HG02642 (cell line): Measurements from ENCODE around the gene HAGHL.

Experiments
- ATAC-seq: cut with Tn5 transposase; IDR thresholded peaks from one replicate; pipeline ENCODE4 v1.9.1; 2021; ENCODE audit warnings: mild to moderate bottlenecking; ENCODE audit not compliant: unreplicated experiment, poor library complexity

Gene HAGHL, protein sequence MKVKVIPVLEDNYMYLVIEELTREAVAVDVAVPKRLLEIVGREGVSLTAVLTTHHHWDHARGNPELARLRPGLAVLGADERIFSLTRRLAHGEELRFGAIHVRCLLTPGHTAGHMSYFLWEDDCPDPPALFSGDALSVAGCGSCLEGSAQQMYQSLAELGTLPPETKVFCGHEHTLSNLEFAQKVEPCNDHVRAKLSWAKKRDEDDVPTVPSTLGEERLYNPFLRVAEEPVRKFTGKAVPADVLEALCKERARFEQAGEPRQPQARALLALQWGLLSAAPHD

DNA sequence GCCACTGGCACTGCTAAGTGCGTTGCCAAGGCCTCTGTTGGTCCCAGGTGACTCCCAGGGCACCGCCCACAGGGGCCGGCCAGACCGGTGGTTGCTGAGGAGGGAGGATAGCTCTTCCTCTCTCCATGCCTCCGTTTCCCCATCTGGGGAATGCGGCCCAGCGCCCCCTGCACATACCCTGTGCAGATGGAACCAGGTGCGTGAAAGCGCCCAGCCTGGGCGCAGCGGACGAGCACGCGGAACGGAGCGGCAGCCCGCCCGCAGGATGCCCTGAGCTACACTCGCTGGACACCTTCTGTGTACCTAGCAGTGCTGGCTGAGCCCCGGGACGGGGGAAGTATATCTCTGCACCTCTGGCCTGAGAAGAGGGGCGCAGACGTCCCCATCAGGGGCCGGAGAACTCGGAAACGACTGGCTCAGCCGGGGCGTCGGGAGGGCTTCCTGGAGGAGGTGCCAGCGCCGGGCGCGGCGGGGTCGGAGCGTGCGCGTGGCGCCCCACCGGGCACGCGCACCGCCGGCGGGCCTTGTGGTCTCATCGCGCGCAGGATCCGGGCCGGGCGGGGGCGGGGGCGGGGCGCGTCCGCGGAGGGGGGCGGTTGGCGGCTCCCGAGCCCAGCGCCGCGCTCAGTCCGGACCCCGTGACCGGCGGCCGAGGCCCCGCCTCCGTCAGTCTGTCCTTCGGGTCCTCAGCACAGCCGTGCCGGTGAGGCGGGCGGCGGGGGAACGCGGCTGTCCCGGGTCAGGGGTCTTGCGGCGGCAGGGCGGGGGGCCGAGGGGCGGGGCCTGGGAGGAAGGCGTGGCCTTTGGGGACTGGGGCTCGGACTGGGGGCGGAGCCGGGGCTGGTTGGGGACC is at the start of gene HAGHL, which contains the start of gene CCDC78:
HAGHL (plus strand) TSS at position 669 of the 853 bp plus-strand sequence. CDS start 404 bp downstream, outside the sequence.
CCDC78 (minus strand) TSS at position 6 of the 853 bp plus-strand sequence. CDS start 76 bp downstream, outside the sequence.
- ATAC-seq = no peak

DNA sequence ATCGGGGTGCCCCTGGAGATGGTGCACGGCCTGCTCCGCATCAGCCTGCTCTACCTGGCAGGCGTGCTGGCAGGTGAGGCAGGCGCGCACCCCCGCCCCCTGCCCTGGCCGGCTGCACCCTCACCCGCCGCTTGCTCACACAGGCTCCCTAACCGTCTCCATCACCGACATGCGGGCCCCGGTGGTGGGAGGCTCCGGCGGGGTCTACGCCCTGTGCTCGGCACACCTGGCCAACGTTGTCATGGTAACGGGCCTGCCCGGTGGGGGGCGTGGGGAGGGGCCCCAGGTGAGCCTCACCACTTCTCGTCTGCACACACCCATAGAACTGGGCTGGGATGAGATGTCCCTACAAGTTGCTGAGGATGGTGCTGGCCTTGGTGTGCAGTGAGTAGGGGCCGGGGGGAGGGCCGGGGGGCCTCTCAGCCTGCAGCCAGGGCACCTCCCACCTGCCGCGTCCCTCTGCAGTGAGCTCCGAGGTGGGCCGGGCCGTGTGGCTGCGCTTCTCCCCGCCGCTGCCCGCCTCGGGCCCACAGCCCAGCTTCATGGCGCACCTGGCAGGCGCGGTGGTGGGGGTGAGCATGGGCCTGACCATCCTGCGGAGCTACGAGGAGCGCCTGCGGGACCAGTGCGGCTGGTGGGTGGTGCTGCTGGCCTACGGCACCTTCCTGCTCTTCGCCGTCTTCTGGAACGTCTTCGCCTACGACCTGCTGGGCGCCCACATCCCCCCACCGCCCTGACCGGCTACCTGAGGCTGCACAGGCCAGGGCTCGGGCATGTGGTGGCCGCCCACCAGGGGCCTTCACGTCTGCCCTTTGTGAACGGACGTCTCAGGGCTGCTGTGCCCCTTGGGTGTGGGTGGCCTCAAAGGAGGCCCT is 49.4 kb upstream of the HAGHL start:
- ATAC-seq = no peak

DNA sequence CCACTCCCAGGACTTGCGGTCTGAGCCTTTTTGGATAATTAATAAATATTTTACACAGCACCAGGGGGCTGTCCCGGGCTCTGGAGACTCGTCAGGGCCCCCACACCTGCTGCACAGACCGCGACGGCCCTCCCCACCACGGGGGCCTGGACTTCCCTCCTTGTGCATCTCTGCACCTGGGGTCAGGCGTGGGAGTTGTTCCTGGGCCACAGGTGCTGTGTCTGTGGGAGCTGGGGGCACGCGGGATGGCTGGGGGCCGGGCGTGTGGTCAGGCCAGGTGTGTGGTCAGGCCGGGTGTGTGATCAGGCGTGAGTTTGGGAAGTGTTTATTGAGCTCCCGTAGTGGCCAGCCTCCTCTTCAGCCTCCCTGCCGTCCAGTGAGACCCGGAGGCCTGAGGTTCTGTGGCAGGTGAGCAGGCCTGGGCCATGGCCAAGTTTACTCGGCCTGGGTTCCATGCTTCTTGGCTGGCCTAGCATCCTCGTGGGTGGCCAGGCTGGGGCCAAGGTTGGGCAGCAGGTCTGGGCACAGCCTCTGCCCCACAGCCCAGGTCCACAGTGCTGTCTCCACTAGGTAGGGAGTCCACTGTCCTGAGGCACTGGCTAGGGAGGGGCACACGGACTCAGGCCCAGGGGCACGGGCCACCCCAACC is 48.6 kb upstream of the HAGHL start:
- no peak for ATAC-seq

DNA sequence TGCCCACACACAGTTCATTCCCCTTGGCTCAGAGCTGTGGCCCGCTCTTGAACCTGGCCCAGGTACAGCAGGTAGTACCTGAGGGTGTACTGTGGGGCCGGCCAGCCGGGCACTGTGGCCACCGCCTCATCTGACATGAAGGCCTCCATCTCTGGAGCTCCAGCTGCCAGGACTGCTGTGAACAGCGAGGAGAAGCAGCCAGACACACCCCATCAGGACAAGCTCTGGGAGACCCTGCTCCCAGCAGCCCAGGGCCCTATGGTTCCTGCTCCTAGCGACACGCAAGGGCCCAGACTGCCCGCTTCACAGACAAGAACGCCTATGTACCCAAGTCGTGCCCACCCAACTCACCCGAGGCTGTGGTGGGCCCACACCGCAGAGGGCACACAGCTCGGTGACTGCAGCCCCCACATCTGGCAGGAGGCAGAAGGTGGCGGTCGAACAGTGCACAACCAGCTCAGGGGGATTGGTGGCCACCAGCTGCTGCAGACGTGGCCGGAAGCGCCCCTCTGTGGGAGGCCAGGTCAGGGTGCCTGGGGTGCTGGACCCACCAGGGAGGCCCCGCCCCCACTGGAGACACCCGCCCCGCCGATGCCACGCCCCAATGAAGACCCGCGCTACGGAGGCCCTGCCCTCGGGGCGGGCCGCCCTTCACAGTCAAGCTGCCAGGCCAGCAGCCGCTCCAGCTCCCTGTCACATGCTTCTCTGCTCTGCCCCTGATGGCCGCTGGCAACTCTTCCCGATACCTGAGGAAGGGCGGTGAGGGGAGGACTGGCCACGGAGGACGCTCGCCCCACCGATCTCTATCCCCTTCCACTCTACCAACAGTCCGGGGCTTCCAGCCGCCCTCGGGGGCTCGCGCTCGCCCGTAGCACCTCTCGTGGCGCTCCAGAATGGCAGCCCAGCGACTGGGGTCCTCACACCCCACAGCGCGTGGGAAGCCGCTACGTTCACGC is 47.8 kb upstream of the HAGHL start:
- ATAC-seq = peak; percentile 4

DNA sequence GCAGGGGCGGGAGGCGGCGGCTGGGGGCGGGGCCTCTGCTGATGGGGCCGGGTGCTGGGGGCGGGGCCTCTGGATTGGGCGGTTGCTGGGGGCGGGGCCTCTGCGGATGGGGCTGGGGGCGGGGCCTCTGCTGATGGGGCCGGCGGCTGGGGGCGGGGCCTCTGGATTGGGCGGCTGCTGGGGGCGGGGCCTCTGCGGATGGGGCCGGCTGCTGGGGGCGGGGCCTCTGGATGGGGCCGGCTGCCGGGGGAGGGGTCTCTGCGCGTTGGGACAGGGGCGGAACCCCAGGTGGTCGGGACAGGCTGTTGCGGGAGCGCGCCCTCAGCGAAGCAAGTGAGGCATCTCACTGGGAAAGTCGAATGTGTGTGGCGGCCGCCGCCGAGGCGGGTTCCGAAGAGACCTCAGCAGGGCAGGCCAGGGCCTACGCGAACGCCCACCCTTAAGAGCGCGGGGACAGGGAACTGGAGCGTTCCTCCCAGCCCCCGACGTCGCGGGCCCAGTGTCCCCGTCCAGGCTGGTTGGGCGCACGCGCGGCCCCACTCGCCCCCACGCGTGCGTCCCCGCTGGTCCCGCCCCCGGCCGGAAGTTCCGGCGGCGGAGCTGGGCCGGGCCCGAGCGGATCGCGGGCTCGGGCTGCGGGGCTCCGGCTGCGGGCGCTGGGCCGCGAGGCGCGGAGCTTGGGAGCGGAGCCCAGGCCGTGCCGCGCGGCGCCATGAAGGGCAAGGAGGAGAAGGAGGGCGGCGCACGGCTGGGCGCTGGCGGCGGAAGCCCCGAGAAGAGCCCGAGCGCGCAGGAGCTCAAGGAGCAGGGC is 46.9 kb upstream of the HAGHL start, which contains the start of gene STUB1:
STUB1 (plus strand) TSS at position 597 of the 811 bp plus-strand sequence; CDS start at position 713, 116 bp downstream.
- ATAC-seq = peak; percentile 39

DNA sequence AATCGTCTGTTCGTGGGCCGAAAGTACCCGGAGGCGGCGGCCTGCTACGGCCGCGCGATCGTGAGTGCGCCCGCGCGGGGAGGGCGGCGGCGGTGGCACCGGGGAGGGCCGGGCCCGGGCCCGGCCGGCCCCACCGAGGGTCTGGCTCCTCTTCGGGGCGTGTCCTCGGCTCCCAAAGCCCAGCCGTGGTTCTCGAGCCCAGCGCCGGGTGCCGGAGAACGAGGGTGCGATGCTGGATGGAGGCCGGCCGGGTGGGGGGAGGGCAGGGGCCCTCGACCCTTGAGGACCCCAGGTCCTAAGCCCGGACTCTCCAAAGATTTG is 46.3 kb upstream of the HAGHL start:
- ATAC-seq = peak; percentile 1

DNA sequence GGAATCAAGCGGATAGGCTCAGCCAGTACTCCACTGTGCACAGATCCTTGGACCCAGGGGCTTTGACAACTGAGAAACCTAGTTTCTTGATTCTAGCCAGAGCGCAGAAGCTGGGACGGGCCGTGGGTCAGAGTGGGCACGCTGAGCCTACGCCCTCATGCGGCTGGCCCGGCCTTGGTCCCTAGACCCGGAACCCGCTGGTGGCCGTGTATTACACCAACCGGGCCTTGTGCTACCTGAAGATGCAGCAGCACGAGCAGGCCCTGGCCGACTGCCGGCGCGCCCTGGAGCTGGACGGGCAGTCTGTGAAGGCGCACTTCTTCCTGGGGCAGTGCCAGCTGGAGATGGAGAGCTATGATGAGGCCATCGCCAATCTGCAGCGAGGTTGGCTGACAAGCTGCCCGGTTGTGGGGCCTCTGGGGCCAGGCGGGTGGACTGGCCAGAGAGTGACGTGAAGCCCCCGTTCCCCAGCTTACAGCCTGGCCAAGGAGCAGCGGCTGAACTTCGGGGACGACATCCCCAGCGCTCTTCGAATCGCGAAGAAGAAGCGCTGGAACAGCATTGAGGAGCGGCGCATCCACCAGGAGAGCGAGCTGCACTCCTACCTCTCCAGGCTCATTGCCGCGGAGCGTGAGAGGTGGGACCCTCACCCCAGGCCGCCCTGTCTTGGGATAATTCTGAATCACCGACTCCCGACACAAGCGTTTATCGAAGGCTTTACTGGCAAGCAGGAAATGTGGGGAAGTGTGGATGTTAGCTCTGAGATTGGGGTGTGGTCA is 45.8 kb upstream of the HAGHL start:
- no peak for ATAC-seq

DNA sequence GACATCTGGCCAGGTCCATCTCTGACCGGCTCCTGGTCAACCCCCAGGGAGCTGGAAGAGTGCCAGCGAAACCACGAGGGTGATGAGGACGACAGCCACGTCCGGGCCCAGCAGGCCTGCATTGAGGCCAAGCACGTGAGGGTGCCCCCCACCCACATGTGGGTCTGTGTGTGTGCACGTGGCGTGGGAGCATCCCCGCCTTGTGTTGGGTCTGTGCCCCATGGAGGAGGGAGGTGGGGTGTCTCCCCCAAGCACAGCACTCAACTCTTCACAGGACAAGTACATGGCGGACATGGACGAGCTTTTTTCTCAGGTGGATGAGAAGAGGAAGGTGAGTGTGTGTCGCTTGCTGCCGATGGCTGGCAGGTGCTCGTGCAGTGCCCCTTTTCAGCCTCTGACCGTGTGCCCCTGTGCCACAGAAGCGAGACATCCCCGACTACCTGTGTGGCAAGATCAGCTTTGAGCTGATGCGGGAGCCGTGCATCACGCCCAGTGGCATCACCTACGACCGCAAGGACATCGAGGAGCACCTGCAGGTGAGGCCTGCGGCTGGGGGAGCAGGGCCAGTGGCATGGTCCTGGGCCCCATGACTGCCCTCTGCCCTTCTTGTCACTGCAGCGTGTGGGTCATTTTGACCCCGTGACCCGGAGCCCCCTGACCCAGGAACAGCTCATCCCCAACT is 45.0 kb upstream of the HAGHL start:
- no peak for ATAC-seq

DNA sequence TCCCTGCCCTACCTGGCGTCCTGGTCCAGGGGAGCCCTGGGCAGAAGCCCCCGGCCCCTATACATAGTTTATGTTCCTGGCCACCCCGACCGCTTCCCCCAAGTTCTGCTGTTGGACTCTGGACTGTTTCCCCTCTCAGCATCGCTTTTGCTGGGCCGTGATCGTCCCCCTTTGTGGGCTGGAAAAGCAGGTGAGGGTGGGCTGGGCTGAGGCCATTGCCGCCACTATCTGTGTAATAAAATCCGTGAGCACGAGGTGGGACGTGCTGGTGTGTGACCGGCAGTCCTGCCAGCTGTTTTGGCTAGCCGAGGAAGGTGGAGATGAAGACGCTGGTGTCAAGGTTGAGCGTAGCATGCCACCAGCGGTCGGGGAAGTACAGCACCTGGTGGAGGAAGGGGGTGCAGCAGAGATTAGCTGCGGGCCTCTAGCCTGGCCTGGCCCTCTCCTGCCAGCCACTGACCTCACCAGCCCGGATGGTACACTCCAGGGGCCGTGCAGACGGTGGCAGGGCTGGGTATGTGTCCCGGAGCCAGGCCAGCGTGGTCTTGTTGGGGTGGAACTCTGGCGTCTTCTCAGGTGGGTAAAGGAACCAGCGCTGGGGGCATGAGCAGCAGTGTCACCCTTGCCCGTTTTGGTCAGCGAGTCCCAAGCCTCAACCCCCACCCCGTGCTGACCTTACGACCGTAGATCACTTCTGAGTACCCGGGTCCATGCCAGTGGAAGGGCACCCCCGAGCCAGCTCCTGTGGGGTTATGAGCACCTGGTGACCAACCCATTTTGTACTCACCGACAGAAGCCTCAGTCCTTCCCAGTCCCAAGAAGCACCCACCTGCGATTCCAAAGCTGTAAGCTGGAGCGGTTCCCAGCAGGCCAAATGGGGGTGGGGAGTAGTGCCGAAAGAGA is 44.2 kb upstream of the HAGHL start:
- no peak for ATAC-seq

DNA sequence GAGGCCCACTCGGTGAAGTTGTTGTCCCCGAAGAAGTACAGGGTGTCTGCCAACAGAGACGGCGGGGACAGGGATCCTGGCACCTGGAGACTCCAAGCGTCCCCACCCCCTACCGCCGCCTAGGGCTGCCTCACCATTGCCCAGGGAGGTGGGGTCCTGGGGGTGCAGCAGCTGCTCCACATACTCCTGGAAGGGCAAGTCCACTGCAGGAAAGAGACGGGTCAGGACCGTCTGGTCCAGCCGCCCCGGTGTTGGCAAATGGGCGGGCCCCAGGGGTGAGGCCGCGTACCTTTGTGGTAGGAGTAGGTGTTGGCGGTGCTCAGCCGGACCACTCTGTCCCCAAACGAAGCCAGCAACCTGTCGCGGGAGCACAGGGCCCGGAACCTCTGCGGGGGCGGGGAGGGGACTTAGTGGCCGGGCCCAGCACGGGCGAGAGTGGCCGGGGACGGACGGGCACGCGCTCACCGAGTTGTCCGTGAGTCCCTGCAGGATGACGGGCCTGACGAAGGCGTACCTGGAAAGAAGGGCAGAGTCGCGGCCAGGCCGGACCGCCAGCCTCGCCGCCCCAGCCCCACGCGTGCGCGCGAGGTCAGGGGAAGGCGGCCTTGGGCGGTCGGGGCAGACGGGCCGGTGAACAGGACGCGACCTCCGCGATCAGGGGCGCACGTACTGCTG is 43.4 kb upstream of the HAGHL start:
- ATAC-seq = no peak

DNA sequence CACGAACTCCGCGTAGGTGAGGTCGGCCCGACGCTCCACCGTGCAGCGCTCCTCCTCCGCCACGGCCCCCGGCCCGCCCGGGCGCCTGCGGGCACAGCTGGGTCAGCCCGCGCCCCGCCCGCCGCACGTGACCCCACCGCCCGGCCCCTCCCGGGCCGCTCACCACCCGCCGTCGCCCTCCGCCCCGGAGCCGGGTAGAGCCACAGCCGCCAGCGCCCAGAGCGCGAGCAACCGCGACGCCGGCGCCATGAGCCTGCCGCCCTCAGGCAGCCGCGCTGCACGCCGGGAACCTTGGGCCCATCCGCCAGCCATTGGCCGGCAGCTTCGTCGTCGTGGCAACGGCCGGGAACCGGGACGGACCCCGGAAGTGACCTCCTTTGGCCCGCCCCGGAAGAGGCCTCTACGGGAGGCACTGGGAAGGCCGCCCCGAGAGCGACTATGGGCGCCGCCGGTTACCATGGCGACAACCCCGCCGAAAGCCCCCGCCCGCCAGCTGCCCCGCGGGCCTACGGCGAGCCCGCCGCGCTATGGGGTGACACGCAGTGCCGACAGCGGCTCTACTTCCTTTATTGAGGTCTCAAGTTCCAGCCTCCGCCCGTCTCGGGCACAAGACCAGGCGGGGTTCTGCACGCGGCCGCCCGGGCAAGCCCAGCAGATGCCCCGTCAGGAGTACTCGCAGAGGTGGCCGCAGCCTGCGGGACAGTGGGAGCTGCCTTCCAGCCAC is 42.7 kb upstream of the HAGHL start, which contains the start of gene JMJD8:
JMJD8 (minus strand) TSS at position 264 of the 724 bp plus-strand sequence; CDS start at position 249, 15 bp downstream.
- ATAC-seq = peak; percentile 57

DNA sequence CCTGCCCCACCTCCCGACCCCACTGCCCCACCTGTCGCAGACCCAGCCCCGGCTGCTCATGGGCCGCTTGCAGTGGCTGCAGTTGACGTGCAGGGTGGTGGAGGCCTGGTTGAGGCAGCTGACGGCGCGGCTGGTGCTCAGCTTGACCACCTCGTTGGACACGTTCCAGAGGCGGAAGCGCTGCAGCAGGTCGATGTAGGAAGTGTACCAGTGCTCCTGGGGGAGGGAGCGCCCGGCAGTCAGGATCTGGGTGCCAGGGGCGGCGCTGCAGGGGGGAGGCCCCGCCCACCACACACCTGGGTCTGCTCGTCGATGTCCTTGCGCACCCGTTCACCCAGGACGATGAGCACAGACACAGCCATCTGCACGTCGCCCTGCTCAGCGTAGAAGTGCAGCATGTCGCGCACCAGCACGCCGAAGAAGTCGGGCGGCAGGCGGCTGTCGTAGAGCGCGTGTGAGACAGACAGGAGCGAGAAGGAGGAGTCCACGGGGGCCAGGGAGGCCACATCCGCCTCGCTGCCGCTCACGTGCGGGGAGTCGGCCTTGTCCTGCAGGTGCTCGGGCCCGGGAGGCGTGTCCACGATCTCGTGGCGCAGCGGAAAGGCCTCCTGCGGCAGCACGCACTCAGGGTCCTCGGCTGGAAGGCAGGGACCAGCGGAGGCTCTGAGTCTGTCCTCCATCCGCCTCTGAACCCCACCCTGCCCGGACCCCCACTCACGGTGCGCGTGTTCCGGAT is 41.8 kb upstream of the HAGHL start:
- no peak for ATAC-seq

DNA sequence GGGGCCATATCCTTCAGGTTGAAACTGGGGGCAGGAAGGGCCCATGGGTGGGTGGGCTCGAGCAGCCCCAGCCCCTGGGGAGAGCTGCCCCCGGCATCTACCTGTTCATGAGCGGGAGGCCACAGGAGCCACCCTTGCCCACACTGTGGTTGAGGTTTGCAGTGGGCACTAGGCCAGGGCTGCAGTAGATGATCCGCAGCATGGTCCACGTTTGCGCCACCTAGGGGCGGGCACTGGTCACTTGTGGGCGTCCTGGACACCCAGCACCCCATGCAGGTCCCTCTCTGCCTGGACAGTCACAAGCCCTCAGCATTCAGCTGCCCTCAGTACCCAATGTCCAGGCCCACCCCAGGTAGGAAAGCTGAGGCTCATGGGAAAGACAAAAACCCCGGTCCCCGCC is 40.9 kb upstream of the HAGHL start:
- no peak for ATAC-seq
